WTC11 (cell line): ENCODE measurements around the gene EAPP.
"Not testable (repeated sequence)": the region's sequence is repeated elsewhere in the genome, so short reads cannot be mapped to it uniquely, and the experiment has no call there.

ENCODE experiments used
- GTF2I ChIP-seq: fragments of 250-450 bp; sonication (Bioruptor Pico); conservative IDR thresholded peaks from 2 replicates; pipeline ENCODE4 v1.4.0; 2021; ENCODE audit warnings: mild to moderate bottlenecking
- IRF2 ChIP-seq: sonication (generic); formaldehyde crosslinking; IDR thresholded peaks from 2 replicates; pipeline ENCODE4 v1.8.0; 2022; ENCODE audit warnings: low read depth, missing genetic modification reagents, borderline replicate concordance
- NR2C2 ChIP-seq: sonication (generic); formaldehyde crosslinking; IDR thresholded peaks from 2 replicates; pipeline ENCODE4 v1.8.0; 2022; ENCODE audit warnings: mild to moderate bottlenecking, missing genetic modification reagents
- ZNF138 ChIP-seq: sonication (generic); formaldehyde crosslinking; conservative IDR thresholded peaks from 2 replicates; pipeline ENCODE4 v1.8.1; 2022; ENCODE audit warnings: mild to moderate bottlenecking, moderate library complexity, missing genetic modification reagents
- TF ChIP-seq, protein P1 (sequence below): sonication (generic); formaldehyde crosslinking; IDR thresholded peaks from 2 replicates; pipeline ENCODE4 v1.8.1; 2022; ENCODE audit warnings: low read depth, missing genetic modification reagents, borderline replicate concordance
- TF ChIP-seq, protein P2 (sequence below): fragments of 200-600 bp; IDR thresholded peaks from 2 replicates; pipeline ENCODE4 v1.8.0; 2022; ENCODE audit warnings: antibody characterized with exemption
- TF ChIP-seq, protein P3 (sequence below): sonication (generic); formaldehyde crosslinking; IDR thresholded peaks from 2 replicates; pipeline ENCODE4 v1.8.1; 2022; ENCODE audit warnings: mild to moderate bottlenecking, missing genetic modification reagents, moderate library complexity, borderline replicate concordance
- TF ChIP-seq, protein P4 (sequence below): sonication (generic); formaldehyde crosslinking; IDR thresholded peaks from 2 replicates; pipeline ENCODE4 v1.8.1; 2022; ENCODE audit warnings: missing genetic modification reagents, borderline replicate concordance
- TF ChIP-seq, protein P5 (sequence below): sonication (generic); formaldehyde crosslinking; IDR thresholded peaks from 2 replicates; pipeline ENCODE4 v1.8.0; 2022; ENCODE audit warnings: mild to moderate bottlenecking, missing genetic modification reagents

DNA sequence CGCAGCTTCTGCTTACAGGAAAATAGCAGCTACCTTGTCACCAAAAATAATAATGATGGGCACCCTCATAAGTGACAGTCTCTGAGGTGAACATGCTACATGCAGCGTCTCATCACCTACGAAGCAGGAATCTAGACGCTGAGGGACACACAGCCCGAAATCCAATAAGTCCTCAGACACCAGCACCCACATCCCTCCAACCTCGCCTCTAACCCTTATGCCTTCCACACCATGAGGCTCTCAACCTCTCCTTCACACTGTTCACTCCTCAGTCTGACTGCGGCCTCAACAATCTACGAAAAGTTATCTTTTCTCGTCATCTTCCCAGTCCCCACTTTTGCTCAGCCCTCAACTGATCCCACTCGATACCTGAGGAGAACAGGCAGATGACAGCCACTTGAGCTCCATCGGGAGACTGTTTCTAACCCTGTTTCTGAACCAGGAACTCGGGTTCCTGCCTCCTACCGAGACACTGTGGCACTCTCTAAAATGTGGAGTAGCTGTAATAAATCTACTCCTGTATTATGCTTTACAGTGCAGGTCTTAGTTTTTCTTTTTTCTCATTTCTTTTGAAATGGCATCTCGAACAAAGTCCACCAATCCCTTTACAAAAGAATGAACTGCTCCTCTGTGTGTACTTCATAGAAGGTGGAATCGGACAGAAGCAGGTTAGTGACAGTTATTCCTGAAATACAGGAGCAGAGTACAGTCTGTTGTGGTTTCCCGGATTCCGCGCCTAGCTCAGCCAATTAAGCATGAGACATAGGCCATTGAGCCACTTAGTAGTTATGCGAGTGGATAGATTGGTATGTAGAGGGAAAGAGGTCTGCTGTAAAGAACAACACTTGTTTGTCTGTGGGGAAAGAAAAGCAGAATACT is 919 bp upstream of the EAPP start:
- TF ChIP-seq, protein P1, sequence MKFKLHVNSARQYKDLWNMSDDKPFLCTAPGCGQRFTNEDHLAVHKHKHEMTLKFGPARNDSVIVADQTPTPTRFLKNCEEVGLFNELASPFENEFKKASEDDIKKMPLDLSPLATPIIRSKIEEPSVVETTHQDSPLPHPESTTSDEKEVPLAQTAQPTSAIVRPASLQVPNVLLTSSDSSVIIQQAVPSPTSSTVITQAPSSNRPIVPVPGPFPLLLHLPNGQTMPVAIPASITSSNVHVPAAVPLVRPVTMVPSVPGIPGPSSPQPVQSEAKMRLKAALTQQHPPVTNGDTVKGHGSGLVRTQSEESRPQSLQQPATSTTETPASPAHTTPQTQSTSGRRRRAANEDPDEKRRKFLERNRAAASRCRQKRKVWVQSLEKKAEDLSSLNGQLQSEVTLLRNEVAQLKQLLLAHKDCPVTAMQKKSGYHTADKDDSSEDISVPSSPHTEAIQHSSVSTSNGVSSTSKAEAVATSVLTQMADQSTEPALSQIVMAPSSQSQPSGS (CRISPR knock-in tag), result not testable (repeated sequence)
- TF ChIP-seq, protein P2, sequence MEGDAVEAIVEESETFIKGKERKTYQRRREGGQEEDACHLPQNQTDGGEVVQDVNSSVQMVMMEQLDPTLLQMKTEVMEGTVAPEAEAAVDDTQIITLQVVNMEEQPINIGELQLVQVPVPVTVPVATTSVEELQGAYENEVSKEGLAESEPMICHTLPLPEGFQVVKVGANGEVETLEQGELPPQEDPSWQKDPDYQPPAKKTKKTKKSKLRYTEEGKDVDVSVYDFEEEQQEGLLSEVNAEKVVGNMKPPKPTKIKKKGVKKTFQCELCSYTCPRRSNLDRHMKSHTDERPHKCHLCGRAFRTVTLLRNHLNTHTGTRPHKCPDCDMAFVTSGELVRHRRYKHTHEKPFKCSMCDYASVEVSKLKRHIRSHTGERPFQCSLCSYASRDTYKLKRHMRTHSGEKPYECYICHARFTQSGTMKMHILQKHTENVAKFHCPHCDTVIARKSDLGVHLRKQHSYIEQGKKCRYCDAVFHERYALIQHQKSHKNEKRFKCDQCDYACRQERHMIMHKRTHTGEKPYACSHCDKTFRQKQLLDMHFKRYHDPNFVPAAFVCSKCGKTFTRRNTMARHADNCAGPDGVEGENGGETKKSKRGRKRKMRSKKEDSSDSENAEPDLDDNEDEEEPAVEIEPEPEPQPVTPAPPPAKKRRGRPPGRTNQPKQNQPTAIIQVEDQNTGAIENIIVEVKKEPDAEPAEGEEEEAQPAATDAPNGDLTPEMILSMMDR, result not testable (repeated sequence)
- not testable (repeated sequence) for TF ChIP-seq GTF2I; IRF2 (CRISPR knock-in tag); ZNF138 (CRISPR knock-in tag); NR2C2 (CRISPR knock-in tag)
- TF ChIP-seq, protein P3, sequence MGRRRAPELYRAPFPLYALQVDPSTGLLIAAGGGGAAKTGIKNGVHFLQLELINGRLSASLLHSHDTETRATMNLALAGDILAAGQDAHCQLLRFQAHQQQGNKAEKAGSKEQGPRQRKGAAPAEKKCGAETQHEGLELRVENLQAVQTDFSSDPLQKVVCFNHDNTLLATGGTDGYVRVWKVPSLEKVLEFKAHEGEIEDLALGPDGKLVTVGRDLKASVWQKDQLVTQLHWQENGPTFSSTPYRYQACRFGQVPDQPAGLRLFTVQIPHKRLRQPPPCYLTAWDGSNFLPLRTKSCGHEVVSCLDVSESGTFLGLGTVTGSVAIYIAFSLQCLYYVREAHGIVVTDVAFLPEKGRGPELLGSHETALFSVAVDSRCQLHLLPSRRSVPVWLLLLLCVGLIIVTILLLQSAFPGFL (CRISPR knock-in tag), result not testable (repeated sequence)
- TF ChIP-seq, protein P4, sequence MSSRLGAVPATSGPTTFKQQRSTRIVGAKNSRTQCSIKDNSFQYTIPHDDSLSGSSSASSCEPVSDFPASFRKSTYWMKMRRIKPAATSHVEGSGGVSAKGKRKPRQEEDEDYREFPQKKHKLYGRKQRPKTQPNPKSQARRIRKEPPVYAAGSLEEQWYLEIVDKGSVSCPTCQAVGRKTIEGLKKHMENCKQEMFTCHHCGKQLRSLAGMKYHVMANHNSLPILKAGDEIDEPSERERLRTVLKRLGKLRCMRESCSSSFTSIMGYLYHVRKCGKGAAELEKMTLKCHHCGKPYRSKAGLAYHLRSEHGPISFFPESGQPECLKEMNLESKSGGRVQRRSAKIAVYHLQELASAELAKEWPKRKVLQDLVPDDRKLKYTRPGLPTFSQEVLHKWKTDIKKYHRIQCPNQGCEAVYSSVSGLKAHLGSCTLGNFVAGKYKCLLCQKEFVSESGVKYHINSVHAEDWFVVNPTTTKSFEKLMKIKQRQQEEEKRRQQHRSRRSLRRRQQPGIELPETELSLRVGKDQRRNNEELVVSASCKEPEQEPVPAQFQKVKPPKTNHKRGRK (CRISPR knock-in tag), result not testable (repeated sequence)
- TF ChIP-seq, protein P5, sequence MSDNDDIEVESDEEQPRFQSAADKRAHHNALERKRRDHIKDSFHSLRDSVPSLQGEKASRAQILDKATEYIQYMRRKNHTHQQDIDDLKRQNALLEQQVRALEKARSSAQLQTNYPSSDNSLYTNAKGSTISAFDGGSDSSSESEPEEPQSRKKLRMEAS (CRISPR knock-in tag), result not testable (repeated sequence)
